ENCODE results near the gene AHNAK2. TPM values are rescaled to one million over a fixed set of nuclear protein-coding genes. Genes with fewer than 3 reads are reported as not detected.

The AHNAK2 gene
- total and polyA plus RNA-seq, 4 donors, result 3.5 to 26.6 (median 8.1) TPM

DNA sequence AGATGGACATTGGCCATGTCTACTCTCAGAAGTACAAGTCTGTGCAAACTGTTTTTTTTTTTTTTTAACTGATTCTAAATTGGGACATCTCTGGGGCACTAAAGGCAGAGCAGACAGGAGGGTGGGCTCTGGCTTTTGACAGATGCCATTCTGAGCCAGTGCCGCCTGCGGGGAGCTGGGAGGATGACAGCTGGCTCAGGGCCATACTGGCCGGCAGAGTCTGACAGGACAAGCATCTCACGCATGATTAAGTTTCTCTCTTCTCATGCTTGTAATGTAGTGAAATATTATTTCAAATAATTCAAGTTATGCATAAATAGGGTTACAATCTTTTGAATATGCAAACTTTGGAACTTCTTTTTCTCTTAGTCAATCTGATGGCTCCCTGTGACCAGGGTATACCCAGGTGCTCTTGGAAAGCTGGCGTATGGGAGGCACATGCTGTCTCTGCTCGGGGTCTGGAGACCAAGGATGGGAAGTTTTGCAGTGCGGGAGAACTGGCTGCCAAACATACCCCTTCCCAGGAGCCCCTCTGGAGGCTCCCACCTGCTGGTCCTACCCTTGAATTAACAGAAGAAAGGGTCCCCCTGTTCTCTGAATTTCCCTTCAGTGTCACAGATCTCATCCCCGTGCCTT lies 35.1 kb upstream of the AHNAK2 start:
- WGBS, 2 donors, result 56 to 75% methylated on average over 8 of the region's 8 CpGs
- Histone ChIP-seq H3K4me1 (ENCODE audit: control insufficient read depth in 5 of 5, insufficient read depth in 5 of 5, low read length in 5 of 5) (peaks cover 0 to 31% (median 7%) of the 10 kb centered on the region in 5 donors), H3K36me3 (ENCODE audit: control insufficient read depth in 4 of 4, insufficient read depth in 4 of 4, low read length in 4 of 4) (peaks cover 0 to 13% (median 5%) of the 10 kb centered on the region in 4 donors), H3K4me3 (no peak overlapping the region), H3K9ac (ENCODE audit: insufficient read depth in 1 of 2, low read length in 2 of 2) (peak overlapping the region in 1 of 2 donors; percentile 25), H3K27me3 (ENCODE audit: control insufficient read depth in 3 of 3, insufficient read depth in 3 of 3, low read length in 2 of 3) (no peaks in the 10 kb centered on the region), H3K27ac (ENCODE audit: low read depth in 1 of 2, low read length in 1 of 2) (no peak overlapping the region), H3K9me3 (ENCODE audit: control insufficient read depth in 4 of 4, insufficient read depth in 3 of 4, low read length in 3 of 4) (peaks cover 0 to 2% (median 0%) of the 10 kb centered on the region in 4 donors)
- ATAC-seq (ENCODE audit: insufficient read depth, low FRiP score) (no peak), DNase-seq (peak; percentile 30 to 57 (median 37))
- TF ChIP-seq, protein P1, sequence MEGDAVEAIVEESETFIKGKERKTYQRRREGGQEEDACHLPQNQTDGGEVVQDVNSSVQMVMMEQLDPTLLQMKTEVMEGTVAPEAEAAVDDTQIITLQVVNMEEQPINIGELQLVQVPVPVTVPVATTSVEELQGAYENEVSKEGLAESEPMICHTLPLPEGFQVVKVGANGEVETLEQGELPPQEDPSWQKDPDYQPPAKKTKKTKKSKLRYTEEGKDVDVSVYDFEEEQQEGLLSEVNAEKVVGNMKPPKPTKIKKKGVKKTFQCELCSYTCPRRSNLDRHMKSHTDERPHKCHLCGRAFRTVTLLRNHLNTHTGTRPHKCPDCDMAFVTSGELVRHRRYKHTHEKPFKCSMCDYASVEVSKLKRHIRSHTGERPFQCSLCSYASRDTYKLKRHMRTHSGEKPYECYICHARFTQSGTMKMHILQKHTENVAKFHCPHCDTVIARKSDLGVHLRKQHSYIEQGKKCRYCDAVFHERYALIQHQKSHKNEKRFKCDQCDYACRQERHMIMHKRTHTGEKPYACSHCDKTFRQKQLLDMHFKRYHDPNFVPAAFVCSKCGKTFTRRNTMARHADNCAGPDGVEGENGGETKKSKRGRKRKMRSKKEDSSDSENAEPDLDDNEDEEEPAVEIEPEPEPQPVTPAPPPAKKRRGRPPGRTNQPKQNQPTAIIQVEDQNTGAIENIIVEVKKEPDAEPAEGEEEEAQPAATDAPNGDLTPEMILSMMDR (IDR thresholded peaks at IDR 0.05; ENCODE audit: control extremely low read depth, extremely low read depth), result no peak

DNA sequence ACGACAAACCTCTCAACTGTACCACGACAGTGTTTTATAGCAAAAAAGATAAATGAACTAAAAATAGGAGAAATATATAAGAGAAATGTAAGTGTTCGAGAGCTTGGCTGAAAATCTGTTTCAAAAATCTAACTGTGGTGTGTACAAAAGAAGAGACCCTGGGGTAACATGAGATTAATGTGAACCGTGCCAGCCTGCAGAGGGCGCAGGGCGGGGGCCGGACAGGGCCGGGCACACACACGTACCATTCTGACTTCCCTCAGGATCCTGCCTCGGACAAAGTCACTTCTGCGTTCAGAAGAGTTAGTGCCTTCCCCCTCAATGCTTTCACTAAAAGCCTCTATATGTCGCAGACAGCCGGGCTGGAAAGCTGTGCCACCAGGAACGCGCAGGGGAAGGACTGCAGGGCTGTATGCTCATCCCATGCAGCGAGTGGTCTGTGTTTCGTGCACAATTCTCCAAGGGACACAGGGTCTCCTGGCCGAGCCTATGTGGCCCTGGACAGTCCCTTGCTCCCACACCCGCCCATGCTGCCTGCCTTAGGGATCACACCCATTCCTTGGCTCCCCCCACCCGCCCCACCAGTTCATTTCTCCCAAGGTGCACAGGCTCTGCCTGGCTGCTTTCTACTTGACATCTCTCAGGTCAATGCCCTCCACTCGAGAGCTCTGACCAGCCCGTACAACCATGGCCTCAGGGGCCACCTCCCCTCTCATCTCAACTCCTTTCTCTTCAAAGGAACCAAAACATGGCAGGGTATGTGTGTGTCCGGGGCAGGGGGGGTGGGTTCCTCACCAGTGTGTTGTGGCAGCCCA lies 34.2 kb upstream of the AHNAK2 start:
- Histone ChIP-seq H3K9me3 (ENCODE audit: control insufficient read depth in 4 of 4, insufficient read depth in 3 of 4, low read length in 3 of 4) (peaks cover 0 to 2% (median 0%) of the 10 kb centered on the region in 4 donors), H3K4me3 (no peak overlapping the region), H3K36me3 (ENCODE audit: control insufficient read depth in 4 of 4, insufficient read depth in 4 of 4, low read length in 4 of 4) (peaks cover 0 to 18% (median 9%) of the 10 kb centered on the region in 4 donors), H3K27me3 (ENCODE audit: control insufficient read depth in 3 of 3, insufficient read depth in 3 of 3, low read length in 2 of 3) (no peaks in the 10 kb centered on the region), H3K27ac (ENCODE audit: low read depth in 1 of 2, low read length in 1 of 2) (no peak overlapping the region), H3K4me1 (ENCODE audit: control insufficient read depth in 5 of 5, insufficient read depth in 5 of 5, low read length in 5 of 5) (peaks cover 0 to 30% (median 10%) of the 10 kb centered on the region in 5 donors), H3K9ac (ENCODE audit: insufficient read depth in 1 of 2, low read length in 2 of 2) (no peak overlapping the region)
- ATAC-seq (ENCODE audit: insufficient read depth, low FRiP score) (no peak), DNase-seq (no peak)
- TF ChIP-seq, protein P1 (IDR thresholded peaks at IDR 0.05; ENCODE audit: control extremely low read depth, extremely low read depth), result no peak
- 70 to 76% methylated on average over 23 of the region's 23 CpGs for WGBS, 2 donors

DNA sequence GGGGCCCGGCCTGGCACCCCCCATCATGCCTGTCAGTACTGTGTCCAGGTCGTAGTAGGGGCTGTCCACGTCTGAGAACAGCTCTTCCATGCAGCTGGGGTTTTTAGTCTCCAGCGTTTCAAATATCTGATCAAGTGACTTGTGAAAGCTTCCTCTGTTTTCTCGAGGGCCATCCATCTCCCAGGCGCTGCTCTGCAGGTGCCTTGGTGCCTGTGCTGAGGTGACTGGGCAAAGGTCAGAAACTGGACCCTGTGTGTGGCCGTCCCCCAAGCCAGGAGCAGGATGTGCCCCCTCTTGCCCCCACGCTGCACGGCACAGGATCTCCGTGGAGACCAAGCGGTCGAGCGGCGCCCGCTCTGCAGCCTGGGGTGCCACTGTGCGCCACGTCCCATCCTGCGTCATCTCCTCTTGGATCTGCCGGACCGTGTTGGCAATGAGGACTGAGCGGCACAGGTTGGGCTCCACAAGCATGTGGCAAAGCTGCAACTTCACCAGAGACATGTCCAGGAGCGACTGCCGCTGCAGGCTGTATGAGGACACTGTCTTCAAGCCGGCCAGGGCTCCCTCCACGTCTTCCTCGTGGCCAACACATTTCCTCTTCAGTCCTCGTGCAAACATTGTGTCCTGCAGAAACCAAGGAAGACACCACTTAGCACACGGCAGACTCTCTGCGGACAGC lies 33.3 kb upstream of the AHNAK2 start:
- Histone ChIP-seq H3K4me3 (no peak overlapping the region), H3K27me3 (ENCODE audit: control insufficient read depth in 3 of 3, insufficient read depth in 3 of 3, low read length in 2 of 3) (no peaks in the 10 kb centered on the region), H3K36me3 (ENCODE audit: control insufficient read depth in 4 of 4, insufficient read depth in 4 of 4, low read length in 4 of 4) (peaks cover 0 to 18% (median 9%) of the 10 kb centered on the region in 4 donors), H3K9ac (ENCODE audit: insufficient read depth in 1 of 2, low read length in 2 of 2) (no peak overlapping the region), H3K27ac (ENCODE audit: low read depth in 1 of 2, low read length in 1 of 2) (no peak overlapping the region), H3K9me3 (ENCODE audit: control insufficient read depth in 4 of 4, insufficient read depth in 3 of 4, low read length in 3 of 4) (peaks cover 0 to 2% (median 0%) of the 10 kb centered on the region in 4 donors), H3K4me1 (ENCODE audit: control insufficient read depth in 5 of 5, insufficient read depth in 5 of 5, low read length in 5 of 5) (peaks cover 0 to 26% (median 11%) of the 10 kb centered on the region in 5 donors)
- TF ChIP-seq, protein P1 (IDR thresholded peaks at IDR 0.05; ENCODE audit: control extremely low read depth, extremely low read depth), result no peak
- no peak for ATAC-seq (ENCODE audit: insufficient read depth, low FRiP score)
- no peak for DNase-seq
- WGBS, 2 donors, result 82 to 86% methylated on average over 29 of the region's 29 CpGs

Measured in lung (tissue), 12 donors.